ENCODE measurements around the gene PLCB1.

The PLCB1 gene

DNA sequence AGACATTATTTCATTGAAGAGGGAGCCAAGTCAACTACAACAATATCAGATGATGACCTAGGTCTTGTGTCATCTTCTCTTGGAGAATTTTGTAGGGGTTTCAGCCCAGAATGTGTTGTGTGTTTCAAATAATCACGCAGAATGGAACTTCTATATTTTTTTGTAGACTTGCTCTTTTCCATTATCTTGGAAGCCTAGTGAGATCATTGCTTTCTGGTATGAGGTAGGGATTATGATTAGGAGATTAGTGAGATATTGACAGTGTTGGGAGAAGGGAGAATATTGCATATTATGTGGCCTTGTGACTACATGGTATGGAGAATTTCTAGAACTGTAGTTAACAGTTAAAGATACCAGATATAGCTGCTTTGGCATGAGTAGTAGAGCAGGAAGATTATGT is 513.3 kb downstream of the PLCB1 start:
- Histone ChIP-seq H3K79me1 (ENCODE audit: low read depth, low read length) (no peaks in the 10 kb centered on the region), H3K23ac (ENCODE audit: low read depth, low read length, poor library complexity) (no peak overlapping the region), H3K18ac (ENCODE audit: low read length) (no peak overlapping the region), H2AFZ (ENCODE audit: low read length) (no peak overlapping the region), H3K9me3 (replicated peaks in 1 of 2; ENCODE audit: control insufficient read depth in 2 of 2, insufficient read depth in 1 of 2, low read depth in 1 of 2, low read length in 2 of 2) (peaks cover under 1 to 4% of the 10 kb centered on the region in 2 donors), H4K8ac (ENCODE audit: low read depth, low read length) (no peak overlapping the region), H2AK5ac (ENCODE audit: low read depth, low read length) (no peak overlapping the region), H3K4me1 (ENCODE audit: control insufficient read depth in 2 of 2, insufficient read depth in 1 of 2, low read depth in 1 of 2, low read length in 2 of 2) (no peaks in the 10 kb centered on the region), H3K4me3 (ENCODE audit: low read length in 2 of 2) (no peak overlapping the region), H3K27ac (replicated peaks; ENCODE audit: low read length) (no peak overlapping the region), H2BK5ac (ENCODE audit: low read length) (no peak overlapping the region), H2BK15ac (ENCODE audit: low read length) (no peak overlapping the region), H3K4me2 (ENCODE audit: insufficient read depth, low read length, poor library complexity, severe bottlenecking) (no peak overlapping the region), H3K4ac (ENCODE audit: low read length) (no peak overlapping the region), H3K36me3 (replicated peaks in 1 of 2; ENCODE audit: control insufficient read depth in 2 of 2, insufficient read depth in 2 of 2, low read length in 2 of 2) (peaks cover 2 to 13% of the 10 kb centered on the region in 2 donors), H4K91ac (ENCODE audit: low read depth, low read length, poor library complexity) (no peak overlapping the region), H2BK120ac (ENCODE audit: low read depth, low read length) (no peak overlapping the region), H2BK12ac (ENCODE audit: low read length) (no peak overlapping the region), H3K9ac (ENCODE audit: low read depth, low read length, poor library complexity) (no peak overlapping the region), H3K14ac (ENCODE audit: low read length) (no peak overlapping the region), H3K27me3 (ENCODE audit: control insufficient read depth in 3 of 3, insufficient read depth in 3 of 3, low read depth in 1 of 3, low read length in 3 of 3) (no peaks in the 10 kb centered on the region)
- DNase-seq (ENCODE audit: low spot score): no peak
- no CpG with 5 or more reads among the region's 1 CpG for WGBS, 2 donors (ENCODE audit: extremely low coverage in 2 of 2, insufficient read length in 2 of 2, insufficient replicate concordance in 1 of 2)

DNA sequence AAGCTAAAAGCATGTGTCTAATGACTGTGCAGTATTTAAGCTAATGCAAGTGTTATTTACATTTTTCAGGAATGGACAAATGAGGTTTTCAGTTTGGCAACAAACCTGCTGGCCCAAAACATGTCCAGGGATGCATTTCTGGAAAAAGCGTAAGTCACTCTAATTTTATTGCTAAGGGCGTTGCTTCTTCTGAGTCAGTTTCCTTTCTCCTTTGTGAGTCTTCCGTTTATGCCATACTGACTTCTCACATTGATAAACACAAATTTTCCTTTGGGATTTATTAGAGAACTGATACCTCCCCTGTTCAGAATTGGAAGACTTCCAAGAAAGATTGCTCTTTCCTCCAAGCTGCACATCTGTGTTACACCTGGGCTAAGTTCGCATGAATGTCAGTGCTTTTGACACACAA is 514.0 kb downstream of the PLCB1 start:
- Histone ChIP-seq H3K27ac (replicated peaks; ENCODE audit: low read length) (no peak overlapping the region), H4K91ac (ENCODE audit: low read depth, low read length, poor library complexity) (no peak overlapping the region), H3K23ac (ENCODE audit: low read depth, low read length, poor library complexity) (no peak overlapping the region)

DNA sequence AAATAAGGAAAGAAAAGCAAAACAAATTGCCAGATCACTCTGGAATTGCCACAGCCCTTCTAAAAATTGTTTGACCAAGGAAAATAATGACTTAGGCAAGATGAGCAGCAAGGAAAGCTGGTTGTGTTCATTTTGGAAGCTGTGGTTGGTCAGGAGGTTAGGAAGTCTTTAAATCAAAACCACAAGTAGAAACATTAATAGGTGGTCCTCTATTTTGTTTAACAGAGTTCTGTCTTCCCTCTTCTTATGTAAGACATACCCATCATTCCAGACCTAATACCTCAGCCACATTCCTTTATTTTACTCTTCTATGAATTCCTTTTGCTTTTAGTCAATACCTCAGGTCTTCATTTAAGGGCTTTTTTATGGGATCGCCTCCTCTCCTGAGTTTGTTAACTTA is 514.6 kb downstream of the PLCB1 start:
- Histone ChIP-seq H3K4me2 (ENCODE audit: insufficient read depth, low read length, poor library complexity, severe bottlenecking) (no peak overlapping the region), H3K27ac (replicated peaks; ENCODE audit: low read length) (no peak overlapping the region), H3K4me3 (ENCODE audit: low read length in 2 of 2) (no peak overlapping the region), H3K18ac (ENCODE audit: low read length) (no peak overlapping the region), H3K79me1 (ENCODE audit: low read depth, low read length) (no peaks in the 10 kb centered on the region), H2BK12ac (ENCODE audit: low read length) (no peak overlapping the region), H3K36me3 (replicated peaks in 1 of 2; ENCODE audit: control insufficient read depth in 2 of 2, insufficient read depth in 2 of 2, low read length in 2 of 2) (peaks cover 4 to 20% of the 10 kb centered on the region in 2 donors), H4K91ac (ENCODE audit: low read depth, low read length, poor library complexity) (no peak overlapping the region), H4K8ac (ENCODE audit: low read depth, low read length) (no peak overlapping the region), H3K23ac (ENCODE audit: low read depth, low read length, poor library complexity) (no peak overlapping the region), H2BK15ac (ENCODE audit: low read length) (no peak overlapping the region), H3K14ac (ENCODE audit: low read length) (no peak overlapping the region), H3K27me3 (ENCODE audit: control insufficient read depth in 3 of 3, insufficient read depth in 3 of 3, low read depth in 1 of 3, low read length in 3 of 3) (no peaks in the 10 kb centered on the region), H3K4ac (ENCODE audit: low read length) (no peak overlapping the region), H2AK5ac (ENCODE audit: low read depth, low read length) (no peak overlapping the region), H3K4me1 (ENCODE audit: control insufficient read depth in 2 of 2, insufficient read depth in 1 of 2, low read depth in 1 of 2, low read length in 2 of 2) (no peaks in the 10 kb centered on the region), H3K9me3 (replicated peaks in 1 of 2; ENCODE audit: control insufficient read depth in 2 of 2, insufficient read depth in 1 of 2, low read depth in 1 of 2, low read length in 2 of 2) (peaks cover 2 to 9% of the 10 kb centered on the region in 2 donors), H2BK5ac (ENCODE audit: low read length) (no peak overlapping the region), H2BK120ac (ENCODE audit: low read depth, low read length) (no peak overlapping the region), H2AFZ (ENCODE audit: low read length) (no peak overlapping the region), H3K9ac (ENCODE audit: low read depth, low read length, poor library complexity) (no peak overlapping the region)
- no peak for DNase-seq (ENCODE audit: low spot score)
- no CpG with 5 or more reads among the region's 1 CpG for WGBS, 2 donors (ENCODE audit: extremely low coverage in 2 of 2, insufficient read length in 2 of 2, insufficient replicate concordance in 1 of 2)

More for the DNA sequence above, 514.0 kb downstream of the PLCB1 start:
- no CpG with 5 or more reads among the region's 4 CpGs for WGBS, 2 donors (ENCODE audit: extremely low coverage in 2 of 2, insufficient read length in 2 of 2, insufficient replicate concordance in 1 of 2)
- Histone ChIP-seq H3K9me3 (replicated peaks in 1 of 2; ENCODE audit: control insufficient read depth in 2 of 2, insufficient read depth in 1 of 2, low read depth in 1 of 2, low read length in 2 of 2) (peaks cover 2 to 9% of the 10 kb centered on the region in 2 donors), H2BK15ac (ENCODE audit: low read length) (no peak overlapping the region), H3K18ac (ENCODE audit: low read length) (no peak overlapping the region), H3K27me3 (ENCODE audit: control insufficient read depth in 3 of 3, insufficient read depth in 3 of 3, low read depth in 1 of 3, low read length in 3 of 3) (no peaks in the 10 kb centered on the region), H3K4me1 (ENCODE audit: control insufficient read depth in 2 of 2, insufficient read depth in 1 of 2, low read depth in 1 of 2, low read length in 2 of 2) (no peaks in the 10 kb centered on the region), H2BK12ac (ENCODE audit: low read length) (no peak overlapping the region), H3K14ac (ENCODE audit: low read length) (no peak overlapping the region), H3K79me1 (ENCODE audit: low read depth, low read length) (no peaks in the 10 kb centered on the region), H3K36me3 (replicated peaks in 1 of 2; ENCODE audit: control insufficient read depth in 2 of 2, insufficient read depth in 2 of 2, low read length in 2 of 2) (peaks cover 4 to 17% of the 10 kb centered on the region in 2 donors), H3K9ac (ENCODE audit: low read depth, low read length, poor library complexity) (no peak overlapping the region), H3K4me2 (ENCODE audit: insufficient read depth, low read length, poor library complexity, severe bottlenecking) (no peak overlapping the region), H4K8ac (ENCODE audit: low read depth, low read length) (no peak overlapping the region), H3K4me3 (ENCODE audit: low read length in 2 of 2) (no peak overlapping the region), H2AFZ (ENCODE audit: low read length) (no peak overlapping the region), H2BK5ac (ENCODE audit: low read length) (no peak overlapping the region), H2BK120ac (ENCODE audit: low read depth, low read length) (no peak overlapping the region), H2AK5ac (ENCODE audit: low read depth, low read length) (no peak overlapping the region), H3K4ac (ENCODE audit: low read length) (no peak overlapping the region)
- no peak for DNase-seq (ENCODE audit: low spot score)

- no peak overlapping the region for H4K91ac ChIP-seq (ENCODE audit: low read depth, low read length, poor library complexity)
- no peak overlapping the region for H2BK12ac ChIP-seq (ENCODE audit: low read length)
- H3K9ac ChIP-seq (ENCODE audit: low read depth, low read length, poor library complexity): no peak overlapping the region
- H3K4me3 ChIP-seq (ENCODE audit: low read length in 2 of 2): no peak overlapping the region
- no peak overlapping the region for H2BK5ac ChIP-seq (ENCODE audit: low read length)
- H3K4me1 ChIP-seq (ENCODE audit: control insufficient read depth in 2 of 2, insufficient read depth in 1 of 2, low read depth in 1 of 2, low read length in 2 of 2): no peaks in the 10 kb centered on the region
- H2AK5ac ChIP-seq (ENCODE audit: low read depth, low read length): no peak overlapping the region
- WGBS, 2 donors (ENCODE audit: extremely low coverage in 2 of 2, insufficient read length in 2 of 2, insufficient replicate concordance in 1 of 2): no CpG with 5 or more reads among the region's 5 CpGs
- no peaks in the 10 kb centered on the region for H3K79me1 ChIP-seq (ENCODE audit: low read depth, low read length)
- no peak overlapping the region for H2BK120ac ChIP-seq (ENCODE audit: low read depth, low read length)
- H3K9me3 ChIP-seq (replicated peaks in 1 of 2; ENCODE audit: control insufficient read depth in 2 of 2, insufficient read depth in 1 of 2, low read depth in 1 of 2, low read length in 2 of 2): peaks cover 2 to 9% of the 10 kb centered on the region in 2 donors
- H3K4ac ChIP-seq (ENCODE audit: low read length): no peak overlapping the region
- H3K23ac ChIP-seq (ENCODE audit: low read depth, low read length, poor library complexity): no peak overlapping the region
- no peak for DNase-seq (ENCODE audit: low spot score)
- no peak overlapping the region for H2BK15ac ChIP-seq (ENCODE audit: low read length)
- no peak overlapping the region for H3K14ac ChIP-seq (ENCODE audit: low read length)
- H2AFZ ChIP-seq (ENCODE audit: low read length): no peak overlapping the region
- H3K27me3 ChIP-seq (ENCODE audit: control insufficient read depth in 3 of 3, insufficient read depth in 3 of 3, low read depth in 1 of 3, low read length in 3 of 3): no peaks in the 10 kb centered on the region
- no peak overlapping the region for H3K27ac ChIP-seq (replicated peaks; ENCODE audit: low read length)
- peaks cover 4 to 21% of the 10 kb centered on the region in 2 donors for H3K36me3 ChIP-seq (replicated peaks in 1 of 2; ENCODE audit: control insufficient read depth in 2 of 2, insufficient read depth in 2 of 2, low read length in 2 of 2)
- H3K4me2 ChIP-seq (ENCODE audit: insufficient read depth, low read length, poor library complexity, severe bottlenecking): no peak overlapping the region
- H4K8ac ChIP-seq (ENCODE audit: low read depth, low read length): no peak overlapping the region
- no peak overlapping the region for H3K18ac ChIP-seq (ENCODE audit: low read length)
Observed at GRCh38 chr20:8647961-8648441, 515.9 kb downstream of the PLCB1 start.

Data from neuronal stem cell (in vitro differentiated cells).